Osteoblast (primary cell): ENCODE data around the gene HEXD. TPM values are rescaled to one million over a fixed set of nuclear protein-coding genes. Genes with fewer than 3 reads are reported as not detected.

Source experiments
- DNase-seq: peaks from one replicate; pipeline ENCODE4 v3.0.0; 2011; ENCODE audit warnings: low spot score, mixed read lengths; ENCODE audit not compliant: insufficient read length; ENCODE audit errors: missing footprints
- H2AFZ ChIP-seq: 2 replicates; pipeline ENCODE4 v1.6.0; 2011; ENCODE audit warnings: mild to moderate bottlenecking, low read length
- H3K27ac ChIP-seq: 2 replicates; pipeline ENCODE4 v1.5.1; 2011; ENCODE audit warnings: mild to moderate bottlenecking, low read depth, low read length, moderate library complexity
- H3K27me3 ChIP-seq: 2 replicates; pipeline ENCODE4 v1.6.0; 2012; ENCODE audit warnings: mild to moderate bottlenecking, control low read depth, inconsistent platforms, low read length, moderate library complexity; ENCODE audit not compliant: insufficient read depth
- H3K36me3 ChIP-seq: 2 replicates; pipeline ENCODE4 v1.5.1; 2011; ENCODE audit warnings: mild to moderate bottlenecking, low read length, control low read depth, moderate library complexity; ENCODE audit not compliant: insufficient read depth
- H3K4me1 ChIP-seq: 2 replicates; pipeline ENCODE4 v1.5.1; 2011; ENCODE audit warnings: mild to moderate bottlenecking, low read length, control low read depth, moderate library complexity; ENCODE audit not compliant: insufficient read depth
- H3K4me2 ChIP-seq: 2 replicates; pipeline ENCODE4 v1.6.0; 2011; ENCODE audit warnings: mild to moderate bottlenecking, low read length; ENCODE audit not compliant: insufficient read depth
- H3K4me3 ChIP-seq: fragments of 200-600 bp; sonication (generic); 3 replicates; pipeline ENCODE4 v1.5.1; 2012; ENCODE audit warnings: mild to moderate bottlenecking, low read length, inconsistent platforms; ENCODE audit not compliant: insufficient read depth
- H3K79me2 ChIP-seq: 2 replicates; pipeline ENCODE4 v1.6.0; 2012; ENCODE audit warnings: mild to moderate bottlenecking, low read length, control low read depth, inconsistent platforms; ENCODE audit not compliant: insufficient read depth
- H3K9me3 ChIP-seq: 2 replicates; pipeline ENCODE4 v1.5.1; 2011; ENCODE audit warnings: low read depth, low read length, control low read depth
- H4K20me1 ChIP-seq: 2 replicates; pipeline ENCODE4 v1.6.0; 2012; ENCODE audit warnings: mild to moderate bottlenecking, low read length, control low read depth; ENCODE audit not compliant: insufficient read depth
- total RNA-seq: library from RNA; depleted of rRNA; stranded (reverse); fragments of >200 nt; gene quantifications from 2 replicates; pipeline ENCODE4 v1.2.3, GENCODE V29; 2012
- TF ChIP-seq, protein P1 (sequence below): IDR thresholded peaks from 2 replicates; pipeline ENCODE4 v1.5.1; 2011; ENCODE audit warnings: mild to moderate bottlenecking, low read depth, low read length, moderate library complexity; ENCODE audit errors: extremely low read depth

Gene HEXD
- total RNA-seq, 1 donor, result 20.3 TPM

DNA sequence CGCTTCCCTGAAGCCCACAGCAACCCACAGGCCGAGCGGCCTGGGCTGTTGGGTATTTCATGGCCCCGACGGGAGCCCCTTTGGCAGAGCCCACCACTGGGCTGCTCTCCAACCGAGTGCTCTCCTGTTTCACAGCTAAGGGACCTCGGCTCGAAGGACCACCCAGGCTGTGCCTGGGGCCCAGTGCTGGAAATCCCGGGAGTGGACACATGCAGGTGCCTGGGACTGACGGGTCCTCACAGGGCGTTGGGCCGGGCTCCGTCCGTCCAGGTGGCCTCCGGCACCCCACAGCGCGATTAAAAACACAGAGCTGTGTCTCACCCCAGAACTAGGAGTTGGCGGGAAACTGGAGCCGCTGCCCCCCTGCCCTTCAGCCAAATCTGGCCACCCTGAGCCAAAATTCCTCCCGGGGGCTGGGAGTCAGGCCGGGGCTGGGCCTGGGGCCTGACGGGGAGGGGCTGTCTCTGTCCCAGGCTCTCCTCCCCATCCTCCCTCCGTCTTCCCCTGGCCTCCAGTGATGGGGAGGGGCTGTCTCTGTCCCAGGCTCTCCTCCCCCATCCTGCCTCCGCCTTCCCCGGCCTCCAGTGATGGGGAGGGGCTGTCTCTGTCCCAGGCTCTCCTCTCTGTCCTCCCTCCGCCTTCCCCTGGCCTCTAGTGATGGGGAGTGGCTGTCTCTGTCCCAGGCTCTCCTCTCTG lies 32.4 kb upstream of the HEXD start:
- Histone ChIP-seq H3K79me2 (no peaks in the 10 kb centered on the region), H3K4me2 (no peak overlapping the region), H3K27me3 (peaks cover 37% of the 10 kb centered on the region), H3K27ac (no peak overlapping the region), H4K20me1 (no peaks in the 10 kb centered on the region), H3K4me1 (peaks cover 8% of the 10 kb centered on the region), H3K4me3 (no peak overlapping the region), H3K9me3 (no peaks in the 10 kb centered on the region), H3K36me3 (no peaks in the 10 kb centered on the region), H2AFZ (no peak overlapping the region)
- TF ChIP-seq, protein P1, sequence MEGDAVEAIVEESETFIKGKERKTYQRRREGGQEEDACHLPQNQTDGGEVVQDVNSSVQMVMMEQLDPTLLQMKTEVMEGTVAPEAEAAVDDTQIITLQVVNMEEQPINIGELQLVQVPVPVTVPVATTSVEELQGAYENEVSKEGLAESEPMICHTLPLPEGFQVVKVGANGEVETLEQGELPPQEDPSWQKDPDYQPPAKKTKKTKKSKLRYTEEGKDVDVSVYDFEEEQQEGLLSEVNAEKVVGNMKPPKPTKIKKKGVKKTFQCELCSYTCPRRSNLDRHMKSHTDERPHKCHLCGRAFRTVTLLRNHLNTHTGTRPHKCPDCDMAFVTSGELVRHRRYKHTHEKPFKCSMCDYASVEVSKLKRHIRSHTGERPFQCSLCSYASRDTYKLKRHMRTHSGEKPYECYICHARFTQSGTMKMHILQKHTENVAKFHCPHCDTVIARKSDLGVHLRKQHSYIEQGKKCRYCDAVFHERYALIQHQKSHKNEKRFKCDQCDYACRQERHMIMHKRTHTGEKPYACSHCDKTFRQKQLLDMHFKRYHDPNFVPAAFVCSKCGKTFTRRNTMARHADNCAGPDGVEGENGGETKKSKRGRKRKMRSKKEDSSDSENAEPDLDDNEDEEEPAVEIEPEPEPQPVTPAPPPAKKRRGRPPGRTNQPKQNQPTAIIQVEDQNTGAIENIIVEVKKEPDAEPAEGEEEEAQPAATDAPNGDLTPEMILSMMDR, result no peak
- peak; percentile 82 for DNase-seq

DNA sequence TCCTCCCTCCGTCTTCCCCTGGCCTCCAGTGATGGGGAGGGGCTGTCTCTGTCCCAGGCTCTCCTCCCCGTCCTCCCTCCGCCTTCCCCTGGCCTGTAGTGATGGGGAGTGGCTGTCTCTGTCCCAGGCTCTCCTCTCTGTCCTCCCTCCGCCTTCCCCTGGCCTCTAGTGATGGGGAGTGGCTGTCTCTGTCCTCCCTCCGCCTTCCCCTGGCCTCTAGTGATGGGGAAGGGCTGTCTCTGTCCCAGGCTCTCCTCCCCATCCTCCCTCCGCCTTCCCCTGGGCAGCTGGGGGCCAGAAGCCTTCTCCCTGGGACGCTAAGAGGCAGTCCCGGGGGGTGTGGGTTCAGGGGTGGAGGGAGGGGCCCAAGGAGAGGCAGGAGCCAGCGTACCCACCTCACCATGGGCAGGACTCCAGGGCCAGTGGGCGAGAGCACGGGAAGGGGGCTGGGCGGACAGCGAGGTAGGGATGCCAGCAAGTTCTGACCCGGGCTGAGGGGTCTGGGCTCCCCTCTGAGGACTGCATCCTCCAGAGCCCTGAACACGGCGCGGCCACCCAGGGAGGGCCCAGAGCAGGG lies 31.8 kb upstream of the HEXD start:
- Histone ChIP-seq H3K9me3 (no peaks in the 10 kb centered on the region), H4K20me1 (no peaks in the 10 kb centered on the region), H3K4me2 (no peak overlapping the region), H3K27ac (no peak overlapping the region), H3K79me2 (no peaks in the 10 kb centered on the region), H3K4me1 (peaks cover 8% of the 10 kb centered on the region), H3K27me3 (peaks cover 37% of the 10 kb centered on the region), H2AFZ (no peak overlapping the region), H3K4me3 (no peak overlapping the region), H3K36me3 (no peaks in the 10 kb centered on the region)
- TF ChIP-seq, protein P1, result no peak
- DNase-seq, result no peak

DNA sequence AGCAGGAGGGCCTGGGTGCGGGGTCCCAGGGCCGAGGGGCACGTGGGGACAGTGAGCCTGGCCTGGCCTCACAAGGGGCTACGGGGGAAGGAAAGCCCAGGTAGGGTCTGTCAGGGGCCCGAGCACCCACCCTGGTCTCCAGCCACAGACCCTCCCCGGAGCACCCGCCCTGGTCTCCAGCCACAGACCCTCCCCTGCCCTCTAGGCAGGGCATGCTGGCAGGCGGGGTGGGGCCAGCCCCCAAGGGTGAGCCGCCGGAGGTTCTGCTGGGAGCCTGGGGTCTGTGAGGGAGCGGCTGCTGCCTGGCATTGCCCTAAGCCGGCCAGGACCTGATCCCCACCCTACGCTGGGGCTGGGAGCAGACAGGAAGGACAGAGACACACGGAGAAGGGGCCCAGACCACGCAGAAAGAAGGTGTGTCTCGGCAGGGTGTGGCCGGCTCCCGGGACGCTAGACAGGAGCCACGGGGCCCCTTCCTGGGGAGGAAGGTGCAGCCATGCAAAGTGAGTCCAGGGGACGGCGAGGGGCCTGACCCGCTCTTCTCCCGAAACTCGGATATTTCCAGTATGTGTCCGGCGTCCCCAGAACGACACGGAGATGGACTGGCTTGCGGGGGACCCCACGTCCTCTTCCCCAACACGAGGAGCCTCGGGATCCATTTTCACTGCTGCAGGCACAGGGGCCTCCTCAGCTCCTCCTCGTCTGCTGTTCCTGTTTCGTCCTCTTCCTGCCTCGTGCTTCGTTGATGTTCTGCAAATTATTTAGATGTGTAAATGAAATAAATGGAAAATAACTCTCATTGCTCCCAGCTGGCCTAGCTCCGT lies 31.1 kb upstream of the HEXD start:
- H3K4me3 ChIP-seq, result no peak overlapping the region
- no peaks in the 10 kb centered on the region for H3K36me3 ChIP-seq
- peaks cover 37% of the 10 kb centered on the region for H3K27me3 ChIP-seq
- TF ChIP-seq, protein P1, result no peak
- no peaks in the 10 kb centered on the region for H4K20me1 ChIP-seq
- H3K9me3 ChIP-seq, result no peaks in the 10 kb centered on the region
- DNase-seq, result peak; percentile 69
- peaks cover 8% of the 10 kb centered on the region for H3K4me1 ChIP-seq
- H2AFZ ChIP-seq, result no peak overlapping the region
- H3K27ac ChIP-seq, result no peak overlapping the region
- no peak overlapping the region for H3K4me2 ChIP-seq
- H3K79me2 ChIP-seq, result no peaks in the 10 kb centered on the region

DNA sequence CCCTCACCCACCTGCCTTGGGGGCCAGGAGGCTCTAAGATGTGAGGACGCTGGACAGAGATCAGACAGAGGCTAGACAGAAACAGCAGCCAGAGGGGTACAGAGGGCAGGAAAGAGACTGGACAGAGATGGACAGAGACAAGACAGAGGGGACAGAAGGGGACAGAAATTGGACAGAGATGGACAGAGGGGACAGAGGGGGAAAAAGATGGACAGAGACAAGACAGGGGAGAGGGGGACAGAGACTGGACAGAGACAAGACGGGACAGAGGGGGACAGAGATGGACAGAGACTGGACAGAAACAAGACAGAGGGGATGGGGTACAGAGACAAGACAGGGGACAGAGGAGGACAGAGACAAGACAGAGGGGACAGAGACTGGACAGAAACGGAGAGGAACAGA lies 30.4 kb upstream of the HEXD start:
- Histone ChIP-seq H3K4me2 (no peak overlapping the region), H2AFZ (no peak overlapping the region), H3K27me3 (peaks cover 37% of the 10 kb centered on the region), H3K9me3 (no peaks in the 10 kb centered on the region), H4K20me1 (no peaks in the 10 kb centered on the region), H3K79me2 (no peaks in the 10 kb centered on the region), H3K4me3 (no peak overlapping the region), H3K36me3 (no peaks in the 10 kb centered on the region), H3K27ac (no peak overlapping the region), H3K4me1 (peaks cover 8% of the 10 kb centered on the region)
- TF ChIP-seq, protein P1, result no peak
- no peak for DNase-seq
